HG03575 (cell line): ENCODE data around the gene PTGFRN.
"Not testable (repeated sequence)": the region's sequence is repeated elsewhere in the genome, so short reads cannot be mapped to it uniquely, and the experiment has no call there.

Source experiments
- ATAC-seq: cut with Tn5 transposase; IDR thresholded peaks from one replicate; pipeline ENCODE4 v1.9.1; 2021; ENCODE audit not compliant: unreplicated experiment, insufficient number of reproducible peaks, low FRiP score; ENCODE audit errors: extremely low read depth

PTGFRN gene

DNA sequence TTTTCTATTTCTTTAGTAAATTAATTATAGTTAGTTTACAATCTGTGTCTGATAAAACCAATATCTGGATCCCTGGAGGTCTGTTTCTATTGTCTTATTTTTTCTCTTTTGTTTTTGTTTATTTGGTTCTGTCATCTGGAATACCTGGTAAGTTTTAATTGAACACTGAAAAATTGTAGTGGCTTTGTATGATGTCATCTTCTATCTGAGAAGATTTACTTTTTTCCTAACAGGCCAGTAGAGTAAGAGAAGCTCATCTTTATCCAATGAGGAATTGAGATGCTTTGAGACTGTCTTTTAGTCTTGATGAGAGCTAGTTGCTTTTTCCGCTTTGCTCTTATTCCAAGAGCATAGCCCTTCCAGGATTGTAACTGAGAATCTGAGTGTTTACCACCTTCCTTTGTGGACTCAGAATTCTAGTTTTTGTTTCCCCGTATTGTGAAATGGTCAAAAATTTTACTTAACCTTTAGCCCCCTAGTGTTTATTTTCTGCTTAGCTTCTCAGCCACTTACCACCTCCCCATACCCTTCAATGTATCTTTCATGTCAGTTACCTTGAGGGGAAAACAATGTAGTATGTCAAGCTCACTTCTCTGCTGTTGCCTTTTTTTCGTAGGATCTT, 25.0 kb downstream of the PTGFRN start:
- ATAC-seq: no peak

DNA sequence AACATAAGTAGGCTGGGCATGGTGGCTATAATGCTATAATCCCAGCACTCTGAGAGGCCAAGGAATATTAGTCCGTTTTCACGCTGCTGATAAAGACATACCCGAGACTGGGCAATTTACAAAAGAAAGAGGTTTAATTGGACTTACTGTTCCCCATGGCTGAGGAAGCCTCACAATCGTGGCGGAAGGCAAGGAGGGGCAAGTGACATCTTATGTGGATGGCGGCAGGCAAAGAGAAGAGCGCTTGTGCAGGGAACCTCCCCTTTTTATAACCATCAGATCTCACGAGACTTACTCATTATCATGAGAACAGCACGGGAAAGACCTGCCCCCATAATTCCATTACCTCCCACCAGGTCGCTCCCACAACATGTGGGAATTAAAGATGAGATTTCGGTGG, 28.5 kb downstream of the PTGFRN start:
- no peak for ATAC-seq

DNA sequence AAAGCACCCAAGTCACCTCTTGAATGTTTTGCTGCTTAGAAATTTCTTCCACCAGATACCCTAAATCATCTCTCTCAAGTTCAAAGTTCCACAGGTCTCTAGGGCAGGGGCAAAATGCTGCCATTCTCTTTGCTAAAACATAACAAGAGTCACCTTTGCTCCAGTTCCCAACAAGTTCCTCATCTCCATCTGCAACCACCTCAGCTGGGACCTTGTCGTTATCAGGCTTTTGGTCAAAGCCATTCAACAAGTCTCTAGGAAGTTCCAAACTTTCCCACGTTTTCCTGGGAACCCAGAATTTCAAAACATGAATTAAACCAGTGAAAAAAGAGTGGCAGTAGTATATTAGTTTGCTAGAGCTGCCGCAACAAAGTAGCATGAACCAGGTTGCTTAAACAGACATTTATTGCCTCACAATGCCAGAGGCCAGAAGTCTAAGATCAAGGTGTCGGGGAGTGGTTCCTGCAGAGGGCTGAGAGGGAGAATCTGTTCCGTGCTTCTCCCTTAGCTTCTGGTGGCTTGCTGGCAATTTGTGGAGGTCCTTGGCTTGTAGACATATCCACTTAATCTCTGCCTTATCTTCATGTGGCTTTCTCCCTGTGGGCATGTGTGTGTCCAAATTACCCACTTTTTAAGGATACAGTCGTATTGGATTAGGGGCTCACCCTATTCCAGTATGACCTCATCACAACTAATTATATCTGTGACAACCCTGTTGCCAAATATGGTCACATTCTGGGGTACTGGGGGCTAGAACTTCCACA, 30.2 kb downstream of the PTGFRN start:
- not testable (repeated sequence) for ATAC-seq

GRCh38 chr1:116940814-116941599, 31.3 kb downstream of the PTGFRN start:
- ATAC-seq: no peak

GRCh38 chr1:116941670-116942069, 32.0 kb downstream of the PTGFRN start:
- ATAC-seq: no peak

GRCh38 chr1:116942344-116942743, 32.6 kb downstream of the PTGFRN start:
- no peak for ATAC-seq

GRCh38 chr1:116943438-116943837, 33.7 kb downstream of the PTGFRN start:
- no peak for ATAC-seq

DNA sequence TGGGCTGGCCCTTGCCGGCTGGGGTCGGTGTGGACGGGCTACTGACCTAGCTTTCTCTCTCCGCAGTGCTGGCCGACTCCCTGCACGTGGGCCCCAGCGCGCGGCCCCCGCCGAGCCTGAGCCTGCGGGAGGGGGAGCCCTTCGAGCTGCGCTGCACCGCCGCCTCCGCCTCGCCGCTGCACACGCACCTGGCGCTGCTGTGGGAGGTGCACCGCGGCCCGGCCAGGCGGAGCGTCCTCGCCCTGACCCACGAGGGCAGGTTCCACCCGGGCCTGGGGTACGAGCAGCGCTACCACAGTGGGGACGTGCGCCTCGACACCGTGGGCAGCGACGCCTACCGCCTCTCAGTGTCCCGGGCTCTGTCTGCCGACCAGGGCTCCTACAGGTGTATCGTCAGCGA, 34.9 kb downstream of the PTGFRN start:
- ATAC-seq: no peak

DNA sequence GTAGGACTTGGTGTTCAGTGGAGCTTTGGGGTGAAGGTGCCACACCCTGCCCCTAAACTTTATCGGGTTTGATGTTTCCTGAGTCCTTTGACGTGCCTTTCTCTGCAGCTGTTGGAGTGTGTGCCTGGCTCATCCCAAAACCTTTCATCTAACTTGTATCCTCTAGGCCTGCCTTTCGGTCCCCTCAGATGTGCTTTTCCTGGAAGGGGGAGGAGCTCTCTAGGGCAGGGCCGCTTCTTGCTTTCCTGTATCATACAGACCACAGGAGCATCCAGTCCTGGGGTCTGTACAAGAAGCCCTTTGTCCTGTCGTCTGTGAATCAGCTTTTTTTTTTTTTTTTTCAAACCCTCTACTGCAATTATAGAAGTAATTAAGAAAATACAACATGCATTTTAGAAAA, 35.7 kb downstream of the PTGFRN start:
- ATAC-seq: no peak

DNA sequence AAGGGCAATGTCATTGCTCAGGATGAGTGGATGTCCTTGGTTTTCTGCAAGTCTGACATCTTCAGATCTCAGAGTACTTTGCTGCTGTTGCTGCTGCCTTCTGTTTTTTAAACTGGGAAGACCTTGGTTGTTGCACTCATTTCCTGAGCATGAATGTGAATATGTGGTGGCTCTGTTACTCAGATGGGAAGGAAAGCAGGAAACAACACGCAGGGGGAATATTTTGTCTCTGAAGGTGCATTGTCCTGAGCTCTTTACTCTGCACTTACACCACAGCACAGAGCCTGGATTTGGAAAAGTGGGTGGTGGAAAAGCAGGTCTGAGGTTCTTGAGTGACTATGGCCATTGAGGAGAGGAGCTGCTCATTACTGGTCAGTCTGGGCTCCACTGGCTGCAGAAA, 36.3 kb downstream of the PTGFRN start:
- no peak for ATAC-seq

DNA sequence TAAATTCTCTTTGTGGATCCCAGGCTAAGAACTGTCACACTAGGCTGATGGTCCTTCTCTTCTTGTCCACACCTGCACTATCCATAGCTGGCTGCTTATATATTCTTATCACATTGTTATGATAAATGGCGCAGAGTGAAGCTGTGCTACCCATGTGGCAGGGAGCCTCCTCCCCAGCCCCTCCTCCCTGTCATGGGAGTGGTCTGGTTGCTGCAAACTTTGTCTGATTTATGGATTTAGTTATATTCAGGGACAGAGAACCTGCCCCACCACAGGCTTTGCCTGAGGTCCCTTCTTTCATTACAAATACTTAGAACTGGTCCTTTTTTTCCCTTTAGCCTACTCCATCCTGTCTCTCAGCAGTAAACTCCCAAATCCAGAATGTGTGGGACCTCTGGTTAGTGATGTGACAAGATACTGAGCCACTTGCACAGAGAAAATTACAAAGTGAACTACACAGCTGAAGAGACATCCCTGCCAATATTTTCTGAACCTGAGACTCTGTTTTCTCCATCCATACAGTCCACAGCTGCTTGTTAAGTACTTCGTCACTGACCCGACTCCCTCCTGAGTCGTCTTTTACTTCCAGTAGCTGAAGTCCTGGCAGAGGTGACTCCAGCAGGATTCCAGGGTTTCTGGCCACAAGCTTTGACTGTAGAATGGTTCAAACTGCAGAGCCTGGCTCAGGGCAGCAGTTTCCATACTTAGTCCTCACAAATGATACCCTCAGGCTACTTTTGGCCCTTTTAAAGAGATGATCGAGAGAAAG, 37.6 kb downstream of the PTGFRN start:
- no peak for ATAC-seq

GRCh38 chr1:116948046-116948445, 38.3 kb downstream of the PTGFRN start:
- no peak for ATAC-seq

DNA sequence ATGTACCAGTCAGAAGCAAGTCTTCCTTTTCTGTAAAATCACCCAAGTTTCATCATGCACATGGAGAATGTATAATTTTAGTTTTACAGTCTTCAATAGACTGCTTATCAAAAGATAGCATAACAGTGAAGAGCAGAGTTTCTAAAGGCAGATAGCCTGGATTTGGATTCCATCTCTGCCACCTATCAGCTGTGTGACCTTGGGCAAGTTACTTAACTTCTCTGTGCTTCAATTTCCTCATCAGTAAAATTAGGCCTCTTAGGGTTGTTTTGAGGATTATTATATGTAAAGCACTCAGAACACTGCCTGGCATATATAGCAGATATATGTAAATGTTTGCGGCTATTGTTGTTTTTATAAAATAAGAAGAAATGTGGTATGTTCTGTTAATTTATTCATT, 38.9 kb downstream of the PTGFRN start:
- no peak for ATAC-seq

- no peak for ATAC-seq
Measured at GRCh38 chr1:116949213-116949985, 39.7 kb downstream of the PTGFRN start.

- no peak for ATAC-seq
Measured at GRCh38 chr1:116950517-116951199, 40.9 kb downstream of the PTGFRN start.

DNA sequence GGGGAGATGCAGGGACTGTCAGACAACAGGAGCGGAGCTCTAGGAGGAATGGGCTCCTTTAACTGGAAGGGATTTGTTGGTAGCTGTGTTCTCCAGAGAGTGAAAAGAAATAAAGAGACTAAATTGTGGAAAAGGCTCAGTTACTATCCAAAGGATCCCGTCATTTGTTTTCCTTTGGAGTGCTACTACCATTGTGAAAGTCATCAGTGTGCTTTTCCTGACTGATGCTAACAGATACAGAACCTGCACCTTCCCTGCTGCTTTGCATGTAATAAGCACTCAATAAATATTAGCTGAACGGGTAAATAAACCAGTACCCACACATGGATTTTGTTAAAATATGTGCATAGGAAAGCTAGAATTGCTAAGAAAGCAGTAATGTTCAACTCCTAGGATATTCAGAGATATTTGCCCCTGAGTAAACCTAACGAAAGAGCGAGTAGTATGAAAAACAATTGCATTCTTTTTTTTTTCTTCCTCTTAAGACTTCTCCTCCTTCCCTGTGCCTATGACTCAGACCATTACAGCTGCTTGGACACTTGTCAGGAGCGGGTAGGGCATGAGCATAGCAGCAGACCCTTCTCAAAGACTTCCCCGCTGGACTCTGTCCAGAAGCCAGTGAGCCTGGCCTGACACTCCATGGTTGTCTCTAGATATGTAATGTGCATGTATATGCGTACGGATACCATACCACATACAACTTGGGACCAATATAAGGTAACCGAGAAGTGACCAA, 41.7 kb downstream of the PTGFRN start:
- ATAC-seq: no peak

- ATAC-seq: no peak
Measured at GRCh38 chr1:116952738-116953275, 43.1 kb downstream of the PTGFRN start.
